GM18861 (cell line): Measurements from ENCODE around the gene RAB3C.
"Not testable (repeated sequence)": the region's sequence is repeated elsewhere in the genome, so short reads cannot be mapped to it uniquely, and the experiment has no call there.

Experiments used
- ATAC-seq: cut with Tn5 transposase; IDR thresholded peaks from one replicate; pipeline ENCODE4 v1.9.1; 2021; ENCODE audit not compliant: unreplicated experiment

The RAB3C gene

GRCh38 chr5:58674070-58674469 lies 91.2 kb downstream of the RAB3C start:
- ATAC-seq, result no peak

DNA sequence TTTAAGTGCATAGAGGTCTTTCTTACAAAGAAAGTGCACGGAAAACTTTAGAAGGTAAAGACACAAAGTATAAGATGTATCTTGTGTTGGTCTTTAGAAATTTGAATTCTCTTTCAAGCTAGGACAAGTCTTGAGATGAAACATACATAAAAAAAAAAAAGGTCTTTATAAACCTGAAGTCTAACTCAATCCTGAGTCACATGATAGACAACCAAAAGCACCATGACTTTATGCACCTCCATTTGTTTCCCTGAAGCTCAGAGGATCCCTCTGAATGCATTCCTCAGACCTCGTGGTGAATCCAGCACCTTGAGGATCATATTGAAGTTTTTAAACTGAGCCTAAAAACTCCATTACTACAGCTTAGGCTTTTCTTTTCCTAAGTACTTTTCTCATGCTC lies 91.8 kb downstream of the RAB3C start:
- ATAC-seq, result no peak

- no peak for ATAC-seq
Observed at GRCh38 chr5:58675341-58675740, 92.5 kb downstream of the RAB3C start.

- ATAC-seq, result no peak
Observed at GRCh38 chr5:58677650-58678049, 94.8 kb downstream of the RAB3C start.

DNA sequence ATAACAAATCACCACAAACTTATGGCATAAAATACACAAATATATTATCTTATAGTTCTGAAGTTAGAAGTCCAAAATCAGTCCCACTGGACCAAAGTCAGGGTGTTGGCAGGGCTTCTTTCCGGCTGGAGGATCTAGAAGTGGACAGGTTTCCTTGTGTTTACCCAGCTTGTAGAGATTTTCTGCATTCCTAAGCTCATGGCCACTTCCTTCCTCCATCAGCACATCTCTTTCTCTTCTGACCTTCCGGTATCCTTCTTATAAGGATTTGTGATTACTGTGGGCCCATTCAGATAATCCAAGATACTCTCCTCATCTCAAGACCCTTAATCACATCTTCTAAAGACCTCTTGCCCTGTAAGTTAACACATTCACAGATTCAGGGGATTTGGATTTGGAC lies 97.6 kb downstream of the RAB3C start:
- no peak for ATAC-seq

DNA sequence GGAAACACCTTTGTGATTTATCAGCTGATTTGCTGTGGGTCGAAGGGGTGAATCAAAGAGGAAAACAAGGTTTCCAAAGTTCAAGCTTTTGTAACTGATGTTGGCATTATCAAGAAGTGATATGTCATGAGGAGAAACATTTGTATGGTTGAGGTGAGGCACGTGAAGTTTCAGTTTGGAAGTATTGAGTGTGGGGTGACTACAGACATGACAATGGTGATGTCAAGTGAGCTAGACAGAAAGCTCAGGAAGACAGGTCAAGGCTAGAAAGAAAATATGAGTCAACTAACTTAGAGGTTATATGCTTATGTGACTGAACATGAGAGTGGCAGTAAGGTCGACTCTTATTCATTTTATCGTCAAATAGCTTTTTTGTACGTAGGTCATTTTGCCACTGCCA lies 99.1 kb downstream of the RAB3C start:
- ATAC-seq, result no peak

DNA sequence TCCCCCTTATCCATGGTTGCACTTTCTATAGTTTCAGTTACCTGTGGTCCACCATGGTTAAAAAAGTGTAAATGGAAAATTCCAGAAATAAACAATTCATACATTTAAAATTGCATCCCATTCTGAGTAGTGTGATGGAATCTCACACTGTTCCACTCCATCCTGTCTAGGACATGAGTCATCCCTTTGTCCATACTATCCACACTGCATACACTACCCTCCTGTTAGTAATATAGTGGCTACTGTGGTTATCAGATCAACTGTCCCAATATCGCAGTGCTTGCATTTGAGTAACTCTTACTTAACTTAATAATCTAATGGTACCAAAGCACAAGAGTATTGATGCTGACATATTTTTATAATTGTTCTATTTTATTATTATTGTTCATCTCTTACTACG lies 100.7 kb downstream of the RAB3C start:
- ATAC-seq, result no peak

- no peak for ATAC-seq
Observed at GRCh38 chr5:58687079-58687478, 104.2 kb downstream of the RAB3C start.

DNA sequence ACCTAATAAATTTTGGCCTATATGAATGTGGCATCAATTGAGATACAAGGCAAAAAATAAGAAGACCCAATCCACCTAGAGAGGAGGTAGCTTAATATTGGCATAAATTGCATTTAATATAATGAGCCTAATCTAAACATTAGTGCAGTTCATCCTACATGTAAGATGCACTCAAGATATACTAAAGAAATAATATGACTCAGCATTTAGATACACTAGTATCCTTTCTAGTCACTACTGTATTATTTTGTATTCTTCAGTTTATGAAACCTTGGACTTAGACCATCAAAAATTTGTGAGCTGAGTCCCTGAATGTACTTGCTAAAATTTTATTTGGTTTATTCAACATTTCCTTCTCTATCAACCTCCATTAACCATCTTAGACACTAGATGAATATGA lies 104.7 kb downstream of the RAB3C start:
- no peak for ATAC-seq

- ATAC-seq, result not testable (repeated sequence)
Observed at GRCh38 chr5:58699088-58699761, 116.3 kb downstream of the RAB3C start.

GRCh38 chr5:58699762-58700118 lies 116.9 kb downstream of the RAB3C start:
- no peak for ATAC-seq

- ATAC-seq, result no peak
Observed at GRCh38 chr5:58703925-58704555, 121.2 kb downstream of the RAB3C start.

- no peak for ATAC-seq
Observed at GRCh38 chr5:58706736-58707135, 123.9 kb downstream of the RAB3C start.

DNA sequence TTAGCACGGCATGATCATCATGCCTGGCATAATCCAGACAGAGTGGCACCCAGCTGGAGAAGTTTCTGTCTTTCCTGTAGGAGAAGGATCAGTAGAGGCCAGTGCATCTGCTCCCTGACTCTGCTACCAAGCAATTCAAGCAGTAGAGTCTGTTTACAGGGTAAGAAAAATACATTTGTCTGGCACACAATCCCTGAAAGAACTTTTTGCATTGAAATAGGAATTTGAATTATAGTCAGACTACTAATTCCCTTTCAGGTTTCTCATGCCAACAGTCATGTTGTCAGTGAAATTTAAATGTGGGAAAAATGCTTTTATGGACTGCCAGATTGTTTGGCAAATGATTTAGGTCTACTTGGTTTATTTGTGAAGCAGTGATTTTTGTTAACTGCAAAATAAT lies 125.6 kb downstream of the RAB3C start:
- no peak for ATAC-seq

DNA sequence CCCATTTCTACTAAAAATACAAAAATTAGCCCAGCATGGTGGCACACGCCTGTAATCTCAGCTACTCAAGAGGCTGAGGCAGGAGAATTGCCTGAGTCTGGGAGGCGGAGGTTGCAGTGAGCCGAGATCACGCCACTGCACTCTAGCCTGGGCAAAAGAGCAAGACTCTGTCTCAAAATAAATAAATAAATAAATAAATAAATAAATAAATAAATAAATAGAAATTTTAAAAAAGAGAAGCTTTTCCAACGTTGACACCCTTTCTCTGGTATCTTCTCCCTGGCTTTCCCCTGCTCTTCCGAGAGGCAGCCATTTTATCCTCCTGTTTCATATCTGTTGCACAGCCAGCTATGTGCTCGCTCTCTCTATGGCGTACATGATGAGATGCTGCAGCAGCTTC lies 127.5 kb downstream of the RAB3C start:
- ATAC-seq, result not testable (repeated sequence)

GRCh38 chr5:58710871-58711270 lies 128.0 kb downstream of the RAB3C start:
- no peak for ATAC-seq

DNA sequence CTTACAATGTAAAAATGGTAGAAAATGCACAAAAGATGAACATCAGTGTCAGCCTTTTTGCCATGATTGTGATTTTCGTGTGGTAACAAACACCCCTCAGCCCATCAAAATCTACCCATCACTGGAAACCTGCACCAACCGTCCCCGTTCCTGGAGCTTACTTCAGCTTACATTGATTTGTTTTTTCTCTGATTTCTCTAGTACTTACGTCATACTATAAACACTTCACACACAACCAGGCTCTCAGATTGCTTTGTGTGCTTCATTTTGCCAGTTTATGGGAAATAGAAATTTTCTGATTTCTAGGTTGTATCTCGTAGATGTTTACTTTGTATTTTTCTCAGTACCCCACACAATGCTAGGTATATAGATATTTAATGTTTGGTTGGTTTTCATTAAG lies 129.1 kb downstream of the RAB3C start:
- ATAC-seq, result no peak

DNA sequence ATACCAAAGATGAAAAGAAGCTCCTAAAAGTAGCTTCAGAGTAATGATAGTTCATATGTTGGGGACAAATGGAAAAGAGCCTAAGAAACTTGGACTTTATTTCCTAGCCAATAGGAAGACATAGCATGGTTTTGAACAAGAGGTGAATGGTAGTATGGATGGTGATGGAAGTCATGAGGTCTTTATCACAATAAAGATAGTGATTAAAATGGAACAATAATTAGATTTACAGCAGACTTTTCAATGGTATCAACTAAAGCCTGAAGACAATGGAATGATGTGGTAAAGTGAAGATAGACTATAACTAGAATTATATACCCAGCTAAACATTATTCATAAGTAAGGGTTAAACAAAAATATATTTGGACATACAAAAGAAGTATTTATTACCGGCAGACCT lies 131.2 kb downstream of the RAB3C start:
- no peak for ATAC-seq

- no peak for ATAC-seq
Observed at GRCh38 chr5:58715997-58716656, 133.3 kb downstream of the RAB3C start.

DNA sequence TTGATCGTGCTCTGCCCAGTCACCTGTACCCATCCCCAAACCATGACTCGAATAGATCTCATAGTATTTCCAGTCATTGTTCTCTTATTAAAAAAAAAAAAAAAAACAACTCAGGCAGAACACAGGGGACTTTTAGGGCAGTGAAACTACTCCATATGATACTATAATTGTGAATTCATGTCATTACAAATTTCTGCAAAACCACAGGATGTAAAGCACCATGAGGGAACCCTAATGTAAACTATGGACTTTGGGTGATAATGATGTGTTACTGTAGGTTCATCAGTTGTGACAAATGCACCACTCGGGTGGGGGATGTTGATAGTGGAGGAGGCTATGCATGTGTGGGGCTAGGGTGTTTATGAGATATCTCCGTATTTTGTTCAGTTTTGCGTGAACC lies 133.8 kb downstream of the RAB3C start:
- ATAC-seq, result no peak

DNA sequence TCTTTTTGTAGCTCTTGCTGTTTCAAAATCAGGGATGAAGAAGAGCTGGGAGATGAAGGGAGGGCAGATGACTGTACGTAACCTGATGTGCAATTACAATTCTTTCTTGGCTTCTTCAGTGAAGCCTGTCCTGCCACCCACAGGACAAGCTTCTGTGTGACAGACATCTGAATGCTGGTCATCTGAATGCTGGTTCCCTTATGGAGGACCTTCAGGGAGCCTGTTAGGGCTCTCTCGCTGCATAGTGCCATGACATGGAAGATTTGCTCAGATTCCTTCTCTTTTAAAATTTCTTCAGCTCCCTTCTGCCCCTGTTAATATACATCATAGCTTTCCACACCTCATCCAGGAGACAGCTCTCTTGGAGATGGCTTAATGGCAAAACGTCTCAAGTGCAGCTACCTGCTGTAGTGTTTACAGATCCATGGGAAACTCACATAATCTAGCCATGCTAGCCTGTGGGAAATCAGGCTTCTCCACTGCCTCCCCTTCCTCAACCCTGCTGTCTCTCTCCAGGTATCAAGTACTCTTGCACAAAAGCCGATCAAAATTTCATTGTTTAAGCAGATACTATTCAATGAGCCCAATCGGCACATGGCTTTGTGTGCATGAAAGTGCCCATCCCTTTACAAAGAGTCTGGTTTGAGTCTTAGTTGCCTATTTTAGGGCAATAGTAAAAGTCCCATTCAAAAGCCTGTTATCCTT lies 134.6 kb downstream of the RAB3C start:
- no peak for ATAC-seq
